Measurements from ENCODE around the gene PLOD2.

PLOD2 gene

GRCh38 chr3:146152834-146153233 is 8.2 kb downstream of the PLOD2 start:
- no peak for TF ChIP-seq JUND (IDR thresholded peaks at IDR 0.05; ENCODE audit: low read depth)
- DNase-seq (ENCODE audit: low read depth in 1 of 2, low spot score in 1 of 2): no peak
- in situ Hi-C loops (cut with HindIII; ENCODE audit: low pct_unique_long_range_greater_than_20kb, low sequenced_read_pairs): no loop called here

DNA sequence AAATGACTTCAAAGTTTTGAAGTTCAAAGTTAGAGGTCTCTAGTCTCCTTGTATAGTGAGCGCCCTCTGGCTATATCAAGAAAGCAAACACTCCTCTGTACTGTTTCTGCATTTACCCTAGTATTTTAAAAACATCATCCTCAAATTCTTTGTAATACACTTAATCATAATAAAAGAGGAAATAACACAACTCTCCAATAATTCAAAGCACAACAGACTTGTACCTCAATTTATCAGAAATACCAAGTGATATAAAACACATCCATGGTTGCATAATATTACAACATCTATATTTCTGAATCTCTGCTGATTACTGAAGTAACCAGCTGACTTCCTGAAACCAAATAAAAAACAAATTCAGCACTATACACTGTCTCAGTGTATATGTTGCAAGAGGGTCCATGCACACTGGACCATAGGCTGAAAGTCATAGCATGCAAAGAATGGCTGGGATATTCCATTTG is 12.5 kb downstream of the PLOD2 start:
- TF ChIP-seq JUND (IDR thresholded peaks at IDR 0.05; ENCODE audit: low read depth): no peak
- in situ Hi-C loops (cut with HindIII; ENCODE audit: low pct_unique_long_range_greater_than_20kb, low sequenced_read_pairs): no loop called here
- DNase-seq (ENCODE audit: low read depth in 1 of 2, low spot score in 1 of 2): peak in 1 of 2 experiments; percentile 29

DNA sequence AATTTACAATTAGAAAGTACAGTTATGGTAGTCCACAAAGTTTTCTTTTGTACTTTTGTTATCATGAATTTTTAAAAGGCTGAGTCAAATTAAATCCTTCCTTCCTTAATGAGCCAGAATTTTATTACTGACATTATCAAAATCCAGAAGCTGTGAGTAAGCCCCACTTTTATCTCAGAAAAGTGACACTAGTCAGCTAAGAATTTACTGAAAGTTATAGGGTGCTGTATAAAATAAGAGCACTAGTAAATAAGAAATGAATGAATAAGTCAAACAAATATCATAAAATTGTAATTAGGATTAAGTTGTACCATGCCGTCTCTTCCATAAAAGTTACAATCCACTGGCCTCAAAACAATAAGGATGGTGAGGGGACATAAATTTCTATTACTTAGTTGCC is 15.3 kb downstream of the PLOD2 start:
- TF ChIP-seq JUND (IDR thresholded peaks at IDR 0.05; ENCODE audit: low read depth): no peak
- no peak for DNase-seq (ENCODE audit: low read depth in 1 of 2, low spot score in 1 of 2)
- in situ Hi-C loops (cut with HindIII; ENCODE audit: low pct_unique_long_range_greater_than_20kb, low sequenced_read_pairs): no loop called here

DNA sequence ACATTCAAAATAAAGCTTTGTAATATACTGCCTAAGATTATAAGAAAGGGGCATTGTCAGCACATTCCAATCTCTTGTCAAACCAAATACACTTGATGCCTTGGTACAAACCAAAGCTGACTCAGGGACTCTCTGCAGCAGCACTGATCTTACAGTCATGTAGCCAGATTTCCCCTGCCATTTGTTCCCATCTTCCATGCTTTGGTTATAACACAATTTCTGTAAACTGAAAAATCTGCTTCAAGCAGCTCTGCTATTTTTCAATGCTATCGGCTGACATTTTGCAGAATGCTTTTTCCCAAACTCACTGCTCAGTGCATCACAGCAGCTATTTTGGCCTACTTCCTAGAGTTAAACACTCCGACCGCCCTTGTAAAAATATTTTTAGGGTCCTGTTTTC is 18.2 kb downstream of the PLOD2 start:
- in situ Hi-C loops (cut with HindIII; ENCODE audit: low pct_unique_long_range_greater_than_20kb, low sequenced_read_pairs): no loop called here
- TF ChIP-seq JUND (IDR thresholded peaks at IDR 0.05; ENCODE audit: low read depth): no peak
- DNase-seq (ENCODE audit: low read depth in 1 of 2, low spot score in 1 of 2): no peak

DNA sequence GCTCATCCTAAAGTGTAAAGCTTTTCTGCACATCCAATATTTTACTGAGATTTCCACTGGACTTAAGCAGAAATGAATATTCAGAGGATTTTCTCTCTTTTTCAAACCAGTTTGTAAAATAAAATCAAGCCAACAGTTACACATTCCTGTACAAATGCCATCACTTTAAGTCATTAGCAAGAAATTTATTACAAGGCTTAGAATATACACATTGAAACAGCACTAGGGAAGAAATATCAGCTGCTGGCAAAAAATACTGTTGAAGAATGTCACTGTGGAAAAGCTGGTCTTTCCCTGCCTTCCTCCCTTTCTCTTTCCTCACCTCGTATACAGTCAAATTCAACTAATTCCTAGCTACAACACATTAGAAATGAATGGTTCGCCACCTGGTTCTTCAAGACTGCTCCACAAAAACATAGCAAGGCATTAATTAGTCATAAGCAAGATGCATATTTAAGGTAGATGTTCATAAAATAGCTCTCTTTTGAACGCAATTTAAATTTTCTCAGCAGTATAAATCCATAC is 21.3 kb downstream of the PLOD2 start:
- TF ChIP-seq JUND (IDR thresholded peaks at IDR 0.05; ENCODE audit: low read depth): no peak
- in situ Hi-C loops (cut with HindIII; ENCODE audit: low pct_unique_long_range_greater_than_20kb, low sequenced_read_pairs): no loop called here
- DNase-seq (ENCODE audit: low read depth in 1 of 2, low spot score in 1 of 2): no peak

DNA sequence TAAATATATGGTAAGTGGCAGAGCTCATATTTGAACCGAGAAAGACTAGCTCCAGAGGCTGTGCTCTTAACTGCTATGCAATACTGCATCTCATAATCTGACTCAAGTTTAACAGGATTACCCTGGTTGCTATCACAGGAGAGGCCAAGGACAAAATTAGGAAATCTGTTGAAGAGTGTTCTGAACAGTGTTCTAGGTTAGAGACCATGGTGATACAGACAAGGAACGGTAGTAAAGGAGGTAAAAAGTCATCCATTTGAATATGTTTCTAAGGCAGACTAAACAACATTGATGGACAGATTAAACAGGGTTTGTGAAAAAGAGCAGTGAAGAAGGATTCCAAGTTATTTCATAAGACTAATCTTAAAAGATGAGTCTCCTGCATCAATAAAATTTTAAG is 22.1 kb downstream of the PLOD2 start:
- no peak for TF ChIP-seq JUND (IDR thresholded peaks at IDR 0.05; ENCODE audit: low read depth)
- in situ Hi-C loops (cut with HindIII; ENCODE audit: low pct_unique_long_range_greater_than_20kb, low sequenced_read_pairs): no loop called here
- DNase-seq (ENCODE audit: low read depth in 1 of 2, low spot score in 1 of 2): no peak

- no peak for DNase-seq (ENCODE audit: low read depth in 1 of 2, low spot score in 1 of 2)
- in situ Hi-C loops (cut with HindIII; ENCODE audit: low pct_unique_long_range_greater_than_20kb, low sequenced_read_pairs): no loop called here
- no peak for TF ChIP-seq JUND (IDR thresholded peaks at IDR 0.05; ENCODE audit: low read depth)
These were observed 24.3 kb downstream of the PLOD2 start for GRCh38 chr3:146136647-146137046.

GRCh38 chr3:146134348-146135117 is 26.5 kb downstream of the PLOD2 start:
- in situ Hi-C loops (cut with HindIII; ENCODE audit: low pct_unique_long_range_greater_than_20kb, low sequenced_read_pairs): no loop called here

DNA sequence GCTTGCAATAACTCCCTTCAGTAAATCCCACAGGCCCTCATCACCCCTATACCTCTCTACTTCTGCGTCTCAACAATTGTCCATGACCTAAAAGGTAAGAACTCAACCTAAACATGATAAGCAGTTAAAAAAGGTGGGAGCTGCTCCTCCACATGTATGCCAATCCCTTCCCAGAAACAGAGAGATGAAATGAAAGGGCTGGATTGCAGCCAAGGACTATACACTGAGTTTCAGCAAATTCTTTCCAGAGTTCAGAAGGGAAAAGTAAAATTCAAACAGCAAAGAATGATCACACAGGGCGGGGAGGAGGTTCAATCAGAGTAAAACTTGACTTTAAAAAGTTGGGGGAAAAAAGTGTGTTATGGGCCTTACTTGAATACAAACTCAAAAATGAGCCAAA is 27.5 kb downstream of the PLOD2 start:
- no peak for TF ChIP-seq JUND (IDR thresholded peaks at IDR 0.05; ENCODE audit: low read depth)
- in situ Hi-C loops (cut with HindIII; ENCODE audit: low pct_unique_long_range_greater_than_20kb, low sequenced_read_pairs): no loop called here
- DNase-seq (ENCODE audit: low read depth in 1 of 2, low spot score in 1 of 2): no peak

More at GRCh38 chr3:146134348-146135117, 26.5 kb downstream of the PLOD2 start:
- no peak for TF ChIP-seq JUND (IDR thresholded peaks at IDR 0.05; ENCODE audit: low read depth)
- DNase-seq (ENCODE audit: low read depth in 1 of 2, low spot score in 1 of 2): peak; percentile 35 to 53

GRCh38 chr3:146131616-146132410 is 29.2 kb downstream of the PLOD2 start:
- in situ Hi-C loops (cut with HindIII; ENCODE audit: low pct_unique_long_range_greater_than_20kb, low sequenced_read_pairs): no loop called here
- no peak for TF ChIP-seq JUND (IDR thresholded peaks at IDR 0.05; ENCODE audit: low read depth)
- DNase-seq (ENCODE audit: low read depth in 1 of 2, low spot score in 1 of 2): no peak

GRCh38 chr3:146130881-146131371 is 30.1 kb downstream of the PLOD2 start:
- no peak for TF ChIP-seq JUND (IDR thresholded peaks at IDR 0.05; ENCODE audit: low read depth)
- in situ Hi-C loops (cut with HindIII; ENCODE audit: low pct_unique_long_range_greater_than_20kb, low sequenced_read_pairs): no loop called here
- no peak for DNase-seq (ENCODE audit: low read depth in 1 of 2, low spot score in 1 of 2)

GRCh38 chr3:146129750-146130149 is 31.2 kb downstream of the PLOD2 start:
- no peak for DNase-seq (ENCODE audit: low read depth in 1 of 2, low spot score in 1 of 2)
- TF ChIP-seq JUND (IDR thresholded peaks at IDR 0.05; ENCODE audit: low read depth): no peak

DNA sequence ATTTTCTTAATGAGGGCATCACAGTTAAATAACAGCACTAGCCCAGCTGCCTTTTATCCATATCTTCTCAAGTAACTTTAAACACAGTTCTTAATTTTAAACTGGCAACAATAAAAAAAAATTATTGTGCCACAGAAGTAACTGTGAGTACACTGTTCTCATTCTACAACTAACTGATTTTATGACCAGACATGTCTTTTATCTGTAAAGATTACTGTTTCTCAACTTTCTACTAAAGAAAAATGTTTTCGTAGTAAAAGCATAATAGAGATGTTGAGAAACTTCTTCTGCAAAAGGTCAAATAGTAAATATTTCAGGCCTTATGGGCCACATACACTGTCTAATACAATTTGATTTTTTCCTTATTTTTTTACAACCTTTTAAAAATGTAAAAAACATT is 32.0 kb downstream of the PLOD2 start:
- TF ChIP-seq JUND (IDR thresholded peaks at IDR 0.05; ENCODE audit: low read depth): no peak
- in situ Hi-C loops (cut with HindIII; ENCODE audit: low pct_unique_long_range_greater_than_20kb, low sequenced_read_pairs): no loop called here
- no peak for DNase-seq (ENCODE audit: low read depth in 1 of 2, low spot score in 1 of 2)

More at GRCh38 chr3:146129750-146130149, 31.2 kb downstream of the PLOD2 start:
- in situ Hi-C loops (cut with HindIII; ENCODE audit: low pct_unique_long_range_greater_than_20kb, low sequenced_read_pairs): no loop called here

Measured in T47D (cell line).